Prostate gland (tissue), 2 donors: ENCODE results near the gene TENT5C. TPM values are rescaled to one million over a fixed set of nuclear protein-coding genes. Genes with fewer than 3 reads are reported as not detected.

Experiments
- DNase-seq: peaks from one replicate; pipeline ENCODE4 v3.0.0-alpha.2; 2019; ENCODE audit warnings: low spot score
- H3K27ac ChIP-seq, 2 donors: fragments of 200-600 bp; sonication (generic); 2 replicates each; pipeline ENCODE4 v1.5.1; 2017 to 2019
- H3K27me3 ChIP-seq: fragments of 200-600 bp; sonication (generic); replicated peaks from 2 replicates; pipeline ENCODE4 v1.5.1; 2019; ENCODE audit not compliant: insufficient read depth
- H3K36me3 ChIP-seq, 2 donors: fragments of 200-600 bp; sonication (generic); 1 replicate in 1 of 2; 2 replicates in 1 of 2; pipeline versions ENCODE4 v1.5.1 to v1.8.1; 2017 to 2019
- H3K4me1 ChIP-seq: fragments of 200-600 bp; sonication (generic); replicated peaks from 2 replicates; pipeline ENCODE4 v1.5.1; 2019
- H3K4me3 ChIP-seq, 2 donors: fragments of 200-600 bp; sonication (generic); 2 replicates each; pipeline ENCODE4 v1.5.1; 2017 to 2019
- H3K9me3 ChIP-seq: fragments of 200-600 bp; sonication (generic); 2 replicates; pipeline ENCODE4 v1.5.1; 2017
- CTCF ChIP-seq, 4 experiments: fragments of 200-600 bp in 2 of 4; fragments of 450-650 bp in 2 of 4; sonication (generic) in 2 of 4; IDR thresholded peaks; 1 replicate in 3 of 4; 2 replicates in 1 of 4; pipeline ENCODE4 v1.5.1; 2016 to 2019; ENCODE audit warnings: antibody characterized with exemption in 4 of 4, mild to moderate bottlenecking in 2 of 4, moderate library complexity in 2 of 4
- POLR2A ChIP-seq: fragments of 450-650 bp; IDR thresholded peaks from one replicate; pipeline ENCODE4 v1.6.1; 2016; ENCODE audit warnings: antibody characterized with exemption, mild to moderate bottlenecking
- POLR2AphosphoS5 ChIP-seq: sonication (generic); formaldehyde crosslinking; IDR thresholded peaks from one replicate; pipeline ENCODE4 v1.6.1; 2017; ENCODE audit warnings: antibody characterized with exemption
- WGBS: methylation state at CpG from one replicate; pipeline ENCODE4 v1.1.5; 2018; 5-methylcytosine and 5-hydroxymethylcytosine counted together
- intact Hi-C: fragments of 100-400 bp; cut with DNase I; formaldehyde crosslinking; loops from one replicate; pipeline ENCODE4 v1.14.2; 2022
- total RNA-seq, 2 donors: library from RNA; depleted of rRNA; stranded (reverse); fragments of >200 nt; gene quantifications; one replicate each; pipeline ENCODE4 v1.1.0, GENCODE V29; 2016

TENT5C gene
- total RNA-seq, 2 donors from 2014 or later: 23.1 to 28.7 TPM

GRCh38 chr1:117567435-117567834, 38.4 kb upstream of the TENT5C start:
- H3K27me3 ChIP-seq: no peaks in the 10 kb centered on the region
- H3K36me3 ChIP-seq: no peaks in the 10 kb centered on the region
- no peak for TF ChIP-seq POLR2A
- no peak for TF ChIP-seq POLR2AphosphoS5
- no peak for TF ChIP-seq CTCF (IDR thresholded peaks at IDR 0.05)
- intact Hi-C loops: no loop called here
- no peaks in the 10 kb centered on the region for H3K9me3 ChIP-seq
- no peak overlapping the region for H3K4me3 ChIP-seq
- peaks cover 15% of the 10 kb centered on the region for H3K4me1 ChIP-seq
- DNase-seq: peak; percentile 4
- 96% methylated on average over 10 of the region's 10 CpGs for WGBS
- H3K27ac ChIP-seq: no peak overlapping the region

DNA sequence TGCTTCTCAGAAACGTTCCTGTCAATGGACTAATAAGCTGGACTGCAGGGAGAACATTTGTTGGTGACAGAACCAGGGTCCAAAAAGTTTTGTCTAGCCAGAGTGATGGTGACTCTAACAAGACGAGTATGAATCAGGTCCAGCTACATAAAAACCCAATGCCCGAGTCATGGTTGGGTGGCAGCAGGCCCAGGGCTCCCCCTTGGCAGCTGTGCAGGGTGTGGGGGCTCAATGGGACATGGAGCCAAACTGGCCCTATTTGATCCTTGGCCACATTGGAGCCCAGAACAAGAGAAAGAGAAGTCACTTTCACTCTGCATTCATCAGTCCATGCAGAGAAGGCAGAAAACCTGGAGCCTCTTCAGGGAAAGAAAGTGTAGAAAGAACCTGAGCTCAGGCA, 37.9 kb upstream of the TENT5C start:
- H3K4me1 ChIP-seq: peaks cover 14% of the 10 kb centered on the region
- TF ChIP-seq POLR2A (no peak), POLR2AphosphoS5 (no peak), CTCF (IDR thresholded peaks at IDR 0.05) (no peak)
- no peak overlapping the region for H3K4me3 ChIP-seq
- H3K27me3 ChIP-seq: no peaks in the 10 kb centered on the region
- no peaks in the 10 kb centered on the region for H3K36me3 ChIP-seq
- WGBS: 71% methylated on average over 3 of the region's 3 CpGs
- no peaks in the 10 kb centered on the region for H3K9me3 ChIP-seq
- intact Hi-C loops: no loop called here
- no peak for DNase-seq
- H3K27ac ChIP-seq: no peak overlapping the region

- Histone ChIP-seq H3K27ac (no peak overlapping the region), H3K4me1 (peaks cover 15% of the 10 kb centered on the region), H3K36me3 (no peaks in the 10 kb centered on the region), H3K27me3 (no peaks in the 10 kb centered on the region), H3K4me3 (no peak overlapping the region), H3K9me3 (no peaks in the 10 kb centered on the region)
- 89% methylated on average over 6 of the region's 6 CpGs for WGBS
- intact Hi-C loops: no loop called here
- DNase-seq: no peak
- TF ChIP-seq POLR2AphosphoS5: no peak
- no peak for TF ChIP-seq POLR2A
- TF ChIP-seq CTCF (IDR thresholded peaks at IDR 0.05): no peak
Observed at GRCh38 chr1:117568999-117569398, 36.8 kb upstream of the TENT5C start.

- DNase-seq: no peak
- 25% methylated on average over 3 of the region's 3 CpGs for WGBS
- intact Hi-C loops: no loop called here
Observed at GRCh38 chr1:117569856-117570255, 36.0 kb upstream of the TENT5C start.

More at GRCh38 chr1:117569856-117570255, 36.0 kb upstream of the TENT5C start:
- H3K9me3 ChIP-seq: no peaks in the 10 kb centered on the region
- no peaks in the 10 kb centered on the region for H3K27me3 ChIP-seq
- H3K4me1 ChIP-seq: peaks cover 19% of the 10 kb centered on the region
- H3K4me3 ChIP-seq: no peak overlapping the region
- H3K27ac ChIP-seq: no peak overlapping the region
- H3K36me3 ChIP-seq: no peaks in the 10 kb centered on the region
- TF ChIP-seq POLR2AphosphoS5: no peak
- no peak for TF ChIP-seq CTCF (IDR thresholded peaks at IDR 0.05)
- TF ChIP-seq POLR2A: no peak
